IPS DF 4.7 (cell line): ENCODE results near the gene CHCHD10.

Source experiments
- DNase-seq: peaks from one replicate; pipeline ENCODE4 v3.0.0-alpha.2; 2013; ENCODE audit warnings: low spot score; ENCODE audit errors: extremely low read depth

The CHCHD10 gene

GRCh38 chr22:23767673-23768548 lies at the start of gene CHCHD10:
Gene CHCHD10, minus strand, starts transcription at chr22:23767972. Its CDS starts 98 bp downstream, at chr22:23767874.
- no peak for DNase-seq

GRCh38 chr22:23817146-23817545 lies 49.4 kb upstream of the CHCHD10 start:
- no peak for DNase-seq

- DNase-seq = no peak
These were observed 48.6 kb upstream of the CHCHD10 start for GRCh38 chr22:23816156-23816976.

GRCh38 chr22:23815541-23816155 lies 47.9 kb upstream of the CHCHD10 start:
- DNase-seq = no peak

- DNase-seq = no peak
These were observed 44.6 kb upstream of the CHCHD10 start for GRCh38 chr22:23812378-23812777.

- no peak for DNase-seq
These were observed 39.1 kb upstream of the CHCHD10 start for GRCh38 chr22:23806837-23807236.

GRCh38 chr22:23804781-23805291 lies 37.1 kb upstream of the CHCHD10 start:
- no peak for DNase-seq

- no peak for DNase-seq
These were observed 35.4 kb upstream of the CHCHD10 start for GRCh38 chr22:23803001-23803819.

- no peak for DNase-seq
These were observed 34.2 kb upstream of the CHCHD10 start for GRCh38 chr22:23801886-23802377.

- no peak for DNase-seq
These were observed 33.6 kb upstream of the CHCHD10 start for GRCh38 chr22:23801238-23801821.

- DNase-seq = no peak
These were observed 32.8 kb upstream of the CHCHD10 start for GRCh38 chr22:23800297-23801237.

GRCh38 chr22:23796461-23796860 lies 28.7 kb upstream of the CHCHD10 start:
- DNase-seq = no peak

GRCh38 chr22:23793326-23793725 lies 25.6 kb upstream of the CHCHD10 start:
- DNase-seq = no peak

- DNase-seq = no peak
These were observed 24.2 kb upstream of the CHCHD10 start for GRCh38 chr22:23791738-23792645.

GRCh38 chr22:23790819-23791737 lies 23.3 kb upstream of the CHCHD10 start:
- DNase-seq = no peak

GRCh38 chr22:23789638-23790037 lies 21.9 kb upstream of the CHCHD10 start:
- DNase-seq = no peak

GRCh38 chr22:23789121-23789520 lies 21.3 kb upstream of the CHCHD10 start:
- no peak for DNase-seq
